ENCODE measurements around the gene B3GNT9.

Gene B3GNT9

DNA sequence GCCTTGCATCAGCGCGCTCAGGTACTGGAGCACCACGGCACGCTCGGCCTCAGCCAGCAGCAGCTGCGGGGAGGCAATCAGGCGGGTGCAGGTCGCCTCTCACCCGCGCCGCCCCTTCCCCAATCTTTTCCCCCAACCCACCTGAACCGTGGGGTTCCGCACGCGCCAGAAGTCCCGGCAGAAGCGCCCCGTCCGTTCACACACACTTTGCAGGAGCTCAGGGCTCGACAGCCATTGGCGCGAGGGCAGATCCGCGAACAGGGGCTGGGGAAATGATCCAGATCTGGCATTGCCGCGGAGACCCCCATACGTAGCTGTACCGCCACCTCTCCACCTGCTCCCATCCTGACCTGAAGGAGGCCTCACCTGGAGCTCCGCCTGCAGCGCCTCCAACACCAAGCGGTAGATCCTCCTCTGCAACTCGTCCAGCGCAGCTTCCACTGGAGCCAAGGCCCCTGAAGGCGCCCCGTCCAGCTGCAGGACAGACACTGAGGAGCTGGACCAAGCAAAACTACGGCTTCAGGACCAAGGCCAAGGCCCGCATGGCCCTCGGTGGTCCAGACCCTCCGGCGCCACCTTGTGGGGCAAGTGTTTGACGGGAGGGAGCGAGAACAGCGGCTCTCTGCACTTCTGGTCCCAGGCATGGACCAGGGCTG lies 34.3 kb upstream of the B3GNT9 start:
- DNase-seq: peak; percentile 61 to 81 (median 74)

DNA sequence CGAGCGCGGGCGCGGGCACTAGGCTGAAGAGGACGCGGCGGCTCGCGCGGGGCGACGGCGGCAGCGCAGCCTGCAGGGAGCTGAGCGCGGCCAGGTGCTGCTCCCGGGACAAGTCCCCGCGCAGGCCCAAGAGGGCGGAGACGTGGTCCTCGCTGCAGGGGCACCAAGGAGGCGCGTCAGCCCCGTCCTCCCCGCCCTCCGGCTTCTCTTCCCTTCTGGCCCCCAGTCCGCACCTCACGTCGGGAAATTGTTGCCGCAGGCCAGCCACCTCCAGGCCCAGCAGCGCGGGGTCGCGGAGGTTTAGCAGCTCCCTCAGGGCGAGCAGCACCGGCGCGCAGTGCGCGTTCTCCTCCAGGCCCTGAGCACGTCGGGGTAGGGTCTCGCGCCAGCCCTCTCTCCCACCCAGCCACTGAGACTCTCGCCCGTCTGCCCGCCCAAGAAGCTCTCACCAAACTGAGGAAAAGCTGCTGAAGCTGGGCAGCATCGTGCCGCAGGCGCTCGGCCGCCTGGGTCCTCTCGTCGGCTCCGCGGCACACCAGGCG lies 33.7 kb upstream of the B3GNT9 start:
- no peak for DNase-seq

DNA sequence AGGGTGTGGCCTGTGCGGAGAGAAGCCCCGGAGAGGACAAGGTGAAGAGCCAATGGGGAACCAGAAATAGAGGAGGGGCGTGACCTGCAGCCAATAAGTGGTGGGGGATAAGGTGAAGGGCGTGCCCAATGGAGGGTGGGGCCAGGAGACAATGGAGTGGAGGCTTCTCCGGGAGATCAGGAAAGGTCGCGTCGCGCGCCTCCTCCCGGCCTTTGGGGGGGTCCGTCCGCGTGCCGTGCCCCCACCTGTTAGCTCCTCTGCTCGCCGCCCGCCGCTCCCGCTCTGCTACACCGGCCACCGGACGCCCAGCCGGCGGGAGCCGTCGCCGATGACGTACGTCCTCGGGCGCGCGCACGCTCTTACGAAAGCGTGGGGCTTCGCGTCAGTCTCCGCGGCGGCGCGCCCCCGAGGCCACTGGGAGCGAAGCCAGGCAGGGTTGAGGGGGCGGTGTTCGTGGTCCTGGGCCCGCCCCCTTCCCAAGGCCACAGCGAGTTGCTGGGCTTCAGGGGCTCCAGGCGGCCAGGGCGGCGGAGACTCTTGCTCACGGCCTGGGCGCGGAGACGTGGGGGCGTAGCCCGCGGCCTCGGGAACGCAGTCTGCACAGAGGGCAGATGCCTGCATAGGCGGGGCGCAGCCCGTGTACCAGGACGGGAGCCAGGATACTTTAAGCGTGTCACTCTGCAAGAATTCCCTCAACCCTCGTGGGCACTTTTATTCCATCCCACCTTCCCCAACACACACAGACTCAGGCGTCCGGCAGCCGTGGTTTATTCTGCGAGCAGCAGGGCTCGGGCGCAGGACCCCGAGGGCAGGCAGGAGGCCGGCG lies 33.0 kb upstream of the B3GNT9 start, which contains the start of gene MATCAP1:
Gene MATCAP1 (minus strand): TSS at position 337 of the 826 bp plus-strand sequence. CDS start 3,353 bp downstream, outside the sequence.
- peak; percentile 81 to 85 (median 82) for DNase-seq

DNA sequence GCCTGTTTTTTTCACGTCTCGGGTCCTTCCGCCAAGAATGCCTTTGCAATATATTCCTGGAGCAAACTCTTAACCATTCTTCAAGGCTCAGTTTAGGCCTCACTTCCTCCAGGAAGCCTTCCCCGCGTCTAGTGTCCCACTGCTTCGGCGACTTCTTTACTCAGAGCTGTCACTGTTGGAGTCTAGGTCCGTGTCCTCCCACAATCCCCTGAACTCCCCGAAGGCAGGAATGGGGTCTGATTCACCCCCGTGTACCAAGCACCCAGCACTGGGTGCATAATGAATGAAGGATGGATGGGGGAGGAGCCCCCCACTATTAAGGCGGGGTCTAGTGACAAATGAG lies 32.5 kb upstream of the B3GNT9 start:
- DNase-seq: no peak

DNA sequence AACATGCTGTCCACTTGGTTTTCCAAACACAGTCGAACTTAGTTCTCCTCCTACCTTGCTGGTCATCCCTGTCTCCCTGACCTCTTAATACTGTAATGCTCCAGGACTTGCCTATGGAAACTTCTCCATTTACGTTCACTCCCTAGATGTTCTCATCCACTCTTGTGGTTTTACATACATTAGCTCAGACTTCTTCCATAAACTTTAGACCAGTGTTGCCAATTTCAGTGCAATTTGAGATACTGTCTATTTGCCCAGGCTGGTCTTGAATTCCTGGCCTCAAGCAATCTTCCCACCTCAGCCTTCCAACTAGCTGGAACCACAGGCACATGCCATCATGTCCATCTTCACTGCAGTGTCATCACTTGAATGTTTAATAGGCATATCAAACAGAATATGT lies 31.5 kb upstream of the B3GNT9 start:
- no peak for DNase-seq

DNA sequence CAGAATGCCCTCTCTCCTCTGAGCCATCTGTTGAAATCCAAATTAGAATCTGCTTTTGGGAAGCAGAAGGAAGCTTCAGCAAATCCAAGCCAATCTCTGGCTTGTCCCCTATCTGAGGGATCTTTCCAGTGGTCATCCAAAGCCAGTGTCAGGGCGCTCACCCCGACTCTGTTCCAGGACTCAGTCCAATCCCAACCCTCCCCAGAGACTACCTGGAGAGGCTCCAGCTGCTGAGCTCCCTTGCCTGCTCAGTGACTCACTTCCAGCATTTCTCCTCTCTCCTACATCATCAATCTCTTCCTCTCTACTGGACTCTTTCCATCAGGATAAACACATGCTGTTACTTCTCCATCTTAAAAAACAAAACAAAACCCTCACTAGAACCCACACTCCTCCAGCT lies 30.5 kb upstream of the B3GNT9 start:
- DNase-seq: no peak

DNA sequence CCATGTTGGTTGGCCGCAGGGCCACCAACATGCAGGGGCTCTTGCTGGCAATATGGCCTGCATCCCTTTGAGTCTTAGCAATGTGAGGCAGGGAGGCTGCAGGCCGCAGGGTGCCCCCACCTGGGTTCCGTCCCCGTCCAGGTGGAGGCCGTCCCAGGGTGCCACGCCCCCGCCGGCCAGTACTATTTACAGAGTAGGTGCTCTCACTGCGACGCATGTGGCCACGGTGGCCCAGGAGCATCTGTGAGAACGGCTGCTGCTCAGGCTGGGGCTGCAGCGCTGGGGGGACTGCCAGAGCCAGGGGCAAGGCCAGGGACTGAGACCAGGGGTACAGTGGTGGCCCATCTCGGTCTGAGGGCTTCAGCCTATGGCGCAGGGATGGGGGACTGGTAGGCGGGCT lies 29.4 kb upstream of the B3GNT9 start:
- no peak for DNase-seq

DNA sequence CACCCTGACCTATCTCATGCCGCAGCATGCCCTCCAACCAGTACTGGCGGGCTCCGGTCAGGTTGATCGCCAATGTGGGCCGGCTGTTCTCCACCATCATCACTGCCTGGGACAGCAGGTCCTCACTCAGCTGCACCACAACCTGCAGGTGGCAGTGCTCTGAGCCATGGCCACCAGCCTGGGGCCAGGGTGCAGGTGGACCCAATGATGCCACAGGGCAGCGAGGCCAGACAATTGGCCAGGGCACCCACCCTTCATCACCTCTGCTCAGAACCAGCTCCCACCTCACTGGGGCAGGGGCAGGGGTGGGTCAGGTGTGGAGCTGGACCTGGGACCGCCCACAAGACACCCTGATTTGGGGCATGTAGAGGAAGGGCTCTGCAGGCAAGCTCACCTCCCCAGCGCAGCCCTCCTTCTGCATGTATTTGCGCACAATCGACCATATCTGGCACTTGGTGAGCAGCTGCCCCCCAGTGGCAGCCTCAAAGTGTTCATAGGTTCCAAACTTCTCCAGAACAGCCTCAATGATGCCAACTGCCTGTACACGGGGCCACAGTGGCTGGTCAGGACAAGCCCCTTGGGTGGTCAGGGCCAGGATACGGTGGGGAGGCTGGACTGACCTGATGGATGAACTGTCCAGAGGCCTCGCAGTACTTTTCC lies 28.8 kb upstream of the B3GNT9 start:
- DNase-seq: no peak

DNA sequence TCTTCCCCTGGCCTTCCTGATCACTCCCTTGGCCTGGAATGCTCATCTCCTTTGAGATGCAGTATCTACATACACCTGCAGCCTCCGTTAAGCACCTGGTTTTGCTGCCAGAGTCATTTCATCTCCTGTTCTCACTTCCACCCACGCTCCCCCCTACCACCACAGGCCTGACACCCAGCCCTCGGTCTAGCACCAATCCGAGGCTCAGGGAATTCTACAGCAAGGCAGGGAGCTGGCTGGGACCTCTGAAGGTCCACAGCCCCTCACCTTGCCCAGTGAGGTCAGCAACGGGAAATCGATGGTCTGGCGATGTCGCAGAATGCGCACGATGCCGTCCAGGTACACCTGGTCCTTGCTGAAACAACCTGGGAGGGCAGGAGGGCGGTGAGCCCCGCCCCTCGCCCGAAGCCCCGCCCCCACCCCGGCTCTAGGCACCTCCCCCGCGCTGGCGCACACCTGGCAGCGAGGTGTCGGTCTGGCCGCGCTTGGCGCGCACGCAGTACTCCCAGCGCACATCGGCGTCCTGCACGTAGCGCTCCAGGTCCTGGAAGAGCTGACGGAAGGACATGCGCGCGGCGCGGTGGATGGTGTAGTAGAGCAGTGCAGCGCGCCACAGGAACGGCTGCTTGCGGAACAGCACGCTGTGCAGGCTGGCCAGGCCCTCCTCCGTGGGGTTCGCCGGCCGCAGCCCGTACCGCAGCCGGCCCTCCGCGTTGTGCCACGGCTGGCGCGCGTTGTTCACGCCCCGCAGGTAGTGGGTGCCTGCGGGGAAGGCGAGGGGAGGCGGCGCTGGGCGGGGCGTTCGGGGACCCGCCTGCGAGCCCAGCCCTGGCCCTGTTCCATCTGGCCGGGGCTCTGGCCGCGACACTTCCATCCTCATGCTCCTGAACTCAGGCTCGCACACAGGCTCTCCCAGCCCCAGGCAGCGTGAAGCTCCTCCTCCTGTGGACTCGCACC lies 27.2 kb upstream of the B3GNT9 start:
- DNase-seq: no peak

DNA sequence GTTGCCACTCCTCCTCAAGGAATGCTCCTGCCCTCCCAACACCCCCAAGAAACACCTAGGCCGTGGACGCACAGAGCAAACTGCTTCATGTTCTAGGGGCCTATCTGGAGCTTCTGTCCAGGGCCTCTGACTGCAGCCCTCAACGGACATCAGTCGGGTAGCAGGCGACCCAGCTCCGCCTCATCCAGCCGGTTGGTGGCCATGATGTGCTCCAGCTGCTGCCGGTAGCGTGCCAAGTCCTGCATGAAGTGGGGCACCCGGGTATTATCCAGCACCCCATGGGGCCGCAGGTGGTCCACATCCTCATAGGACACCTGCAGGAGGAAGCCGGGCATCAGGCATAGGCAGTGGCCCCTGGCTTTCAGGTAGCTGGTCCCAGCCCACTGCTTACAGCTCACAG lies 25.9 kb upstream of the B3GNT9 start:
- no peak for DNase-seq

DNA sequence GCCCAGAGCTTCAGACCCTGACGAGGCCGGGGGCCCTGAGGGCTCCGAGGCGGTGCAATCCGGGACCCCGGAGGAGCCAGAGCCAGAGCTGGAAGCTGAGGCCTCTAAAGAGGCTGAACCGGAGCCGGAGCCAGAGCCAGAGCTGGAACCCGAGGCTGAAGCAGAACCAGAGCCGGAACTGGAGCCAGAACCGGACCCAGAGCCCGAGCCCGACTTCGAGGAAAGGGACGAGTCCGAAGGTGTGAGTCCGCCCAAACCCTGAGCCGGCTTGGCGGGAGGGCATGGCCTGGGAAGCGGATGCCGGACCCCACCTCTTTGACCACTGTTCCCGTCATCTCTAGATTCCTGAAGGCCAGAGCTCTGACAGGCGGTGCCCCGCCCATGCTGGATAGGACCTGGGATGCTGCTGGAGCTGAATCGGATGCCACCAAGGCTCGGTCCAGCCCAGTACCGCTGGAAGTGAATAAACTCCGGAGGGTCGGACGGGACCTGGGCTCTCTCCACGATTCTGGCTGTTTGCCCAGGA lies 24.0 kb upstream of the B3GNT9 start:
- no peak for DNase-seq

DNA sequence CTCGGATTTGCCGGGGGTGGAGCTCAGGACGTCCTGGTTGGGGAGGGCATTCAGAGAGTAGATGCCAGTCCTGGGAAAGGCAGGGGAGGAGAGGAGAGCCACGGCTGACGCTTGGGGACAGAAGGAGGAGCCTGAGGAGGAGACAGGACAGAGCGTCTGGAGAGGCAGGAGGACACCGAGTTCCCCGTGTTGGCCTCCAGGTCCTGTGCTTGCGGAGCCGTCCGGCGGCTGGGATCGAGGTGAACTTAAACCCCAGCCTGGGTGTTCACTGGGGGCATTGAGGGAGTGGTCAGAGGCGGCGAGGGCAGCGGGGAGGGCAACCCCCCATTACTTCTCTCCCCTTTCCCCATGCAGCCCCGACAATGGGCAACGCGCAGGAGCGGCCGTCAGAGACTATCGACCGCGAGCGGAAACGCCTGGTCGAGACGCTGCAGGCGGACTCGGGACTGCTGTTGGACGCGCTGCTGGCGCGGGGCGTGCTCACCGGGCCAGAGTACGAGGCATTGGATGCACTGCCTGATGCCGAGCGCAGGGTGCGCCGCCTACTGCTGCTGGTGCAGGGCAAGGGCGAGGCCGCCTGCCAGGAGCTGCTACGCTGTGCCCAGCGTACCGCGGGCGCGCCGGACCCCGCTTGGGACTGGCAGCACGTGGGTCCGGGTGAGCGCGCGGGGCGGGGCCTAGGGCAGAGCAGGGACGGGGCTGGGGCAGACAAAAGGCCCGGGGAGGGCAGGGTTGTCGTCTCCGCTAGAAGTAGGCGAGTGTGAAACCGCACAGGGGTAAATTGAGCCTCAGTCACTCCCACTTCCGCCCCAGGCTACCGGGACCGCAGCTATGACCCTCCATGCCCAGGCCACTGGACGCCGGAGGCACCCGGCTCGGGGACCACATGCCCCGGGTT lies 23.3 kb upstream of the B3GNT9 start:
- DNase-seq: peak; percentile 24 to 41 (median 37)

DNA sequence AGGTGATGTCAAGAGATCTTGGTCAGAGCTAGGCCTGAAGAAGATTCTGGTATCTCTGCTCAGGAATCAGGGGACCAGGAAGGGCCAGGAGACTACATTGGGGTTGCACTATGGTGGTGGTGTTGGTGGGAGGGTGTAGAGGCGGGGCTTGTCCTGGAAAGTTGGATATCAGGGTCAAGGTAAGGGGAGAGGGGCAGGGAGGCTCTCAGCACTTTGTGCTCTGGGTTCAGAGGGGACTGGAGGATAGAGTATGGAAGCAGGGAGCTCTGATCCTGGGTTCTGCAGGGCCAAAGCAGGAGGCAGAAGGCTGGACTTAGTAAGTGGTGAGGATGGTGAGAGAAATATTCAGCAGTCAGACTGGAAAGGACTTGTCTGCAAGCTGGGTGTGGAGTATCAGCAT lies 22.5 kb upstream of the B3GNT9 start:
- DNase-seq: no peak

DNA sequence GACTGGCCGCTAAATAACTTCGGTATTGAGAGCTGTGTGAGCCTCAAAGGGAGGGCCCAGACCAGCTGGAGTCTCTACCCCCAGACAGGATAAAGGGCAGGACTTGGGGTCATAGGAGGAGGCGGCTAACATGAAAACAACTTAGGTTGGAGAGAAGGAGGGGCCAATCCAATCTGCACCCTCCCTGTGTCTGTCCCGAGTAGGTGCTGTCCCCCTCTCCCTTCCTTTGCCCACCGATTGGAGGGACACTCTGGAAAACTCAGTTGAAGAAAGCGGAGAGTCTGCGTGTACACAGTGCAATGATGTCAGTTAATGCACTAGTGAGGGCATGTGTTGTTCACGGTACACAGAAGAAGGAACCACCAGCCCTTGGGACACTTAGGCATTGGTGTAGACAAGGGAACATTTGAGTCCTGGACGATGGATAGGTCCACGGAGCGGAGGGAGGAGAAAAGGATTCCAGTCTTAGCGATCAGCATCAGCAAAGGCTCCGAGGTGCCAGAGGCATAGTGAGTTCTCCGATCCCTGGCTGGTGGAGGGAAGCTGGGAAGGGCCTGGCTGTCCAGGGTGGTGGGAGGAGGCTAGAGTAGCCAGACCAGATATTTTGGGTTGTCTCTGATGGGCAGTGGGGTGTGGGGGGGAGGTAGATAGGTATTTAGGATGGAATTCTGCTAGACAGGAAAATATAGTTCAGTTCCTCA lies 20.3 kb upstream of the B3GNT9 start:
- DNase-seq: no peak

DNA sequence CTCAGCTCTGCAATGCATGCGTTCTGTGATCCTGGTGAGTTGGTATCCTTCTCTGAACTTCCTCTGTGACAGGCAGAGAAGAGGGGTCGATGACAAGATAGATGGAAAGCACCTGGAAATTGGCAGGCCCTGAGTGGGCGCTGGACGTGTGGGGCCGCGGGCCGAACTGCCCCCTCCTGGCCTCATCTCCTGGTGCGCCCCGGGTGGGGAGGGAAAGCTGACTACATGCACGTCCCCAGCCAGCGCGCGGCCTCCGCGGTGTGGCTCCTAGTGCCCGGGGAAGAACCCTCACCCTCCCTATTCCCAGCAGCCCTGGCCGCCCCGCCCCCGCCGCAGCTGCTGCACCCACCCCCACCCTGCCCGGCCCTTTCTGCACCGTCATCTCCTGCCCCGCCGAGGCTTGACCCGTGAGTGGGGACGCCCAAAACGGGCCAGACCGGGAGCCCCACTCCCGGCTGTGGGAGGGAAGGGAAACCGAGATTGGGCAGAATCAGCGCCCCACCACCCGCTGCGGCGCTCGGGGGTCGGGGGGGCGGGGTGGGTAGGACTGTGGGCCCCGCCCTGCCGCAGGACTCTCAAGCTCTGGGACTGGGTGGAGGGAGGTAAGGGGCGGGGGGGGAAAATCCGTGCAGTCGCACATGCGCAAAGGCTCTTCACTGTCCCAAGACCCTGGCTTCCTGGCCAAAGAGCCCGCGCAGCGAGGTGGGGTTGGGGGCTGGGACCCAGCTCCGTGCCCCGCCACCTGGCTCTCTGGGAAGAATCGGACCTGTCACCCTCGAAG lies 19.6 kb upstream of the B3GNT9 start, which contains the start of gene NOL3:
Gene NOL3 (plus strand): TSS at position 371 of the 781 bp plus-strand sequence.
- no peak for DNase-seq

DNA sequence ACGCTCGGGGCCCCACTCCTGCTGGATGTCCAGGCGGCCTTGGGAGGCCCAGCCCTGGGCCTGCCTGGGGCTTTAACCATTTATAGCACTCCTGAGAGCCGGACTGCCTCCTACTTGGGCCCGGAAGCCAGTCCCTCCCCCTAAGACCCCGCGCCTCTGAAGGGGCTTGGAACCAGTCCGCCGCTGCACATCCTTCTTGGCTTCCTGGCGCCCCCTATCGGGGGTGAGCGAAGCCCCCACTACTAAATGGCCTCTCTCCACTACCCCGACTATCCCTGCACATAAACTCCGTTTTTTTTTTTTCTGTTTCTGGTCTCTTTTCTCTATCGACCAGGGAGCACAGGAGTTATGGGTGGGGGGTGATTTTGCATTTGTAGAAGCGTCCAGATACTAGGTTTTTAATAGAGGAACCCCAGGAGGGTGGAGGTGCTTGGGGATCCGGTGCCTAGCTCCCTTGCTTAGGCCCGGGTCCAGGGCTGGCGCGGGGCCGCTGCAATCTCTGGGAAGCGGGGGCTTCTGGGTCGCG lies 18.9 kb upstream of the B3GNT9 start:
- no peak for DNase-seq

DNA sequence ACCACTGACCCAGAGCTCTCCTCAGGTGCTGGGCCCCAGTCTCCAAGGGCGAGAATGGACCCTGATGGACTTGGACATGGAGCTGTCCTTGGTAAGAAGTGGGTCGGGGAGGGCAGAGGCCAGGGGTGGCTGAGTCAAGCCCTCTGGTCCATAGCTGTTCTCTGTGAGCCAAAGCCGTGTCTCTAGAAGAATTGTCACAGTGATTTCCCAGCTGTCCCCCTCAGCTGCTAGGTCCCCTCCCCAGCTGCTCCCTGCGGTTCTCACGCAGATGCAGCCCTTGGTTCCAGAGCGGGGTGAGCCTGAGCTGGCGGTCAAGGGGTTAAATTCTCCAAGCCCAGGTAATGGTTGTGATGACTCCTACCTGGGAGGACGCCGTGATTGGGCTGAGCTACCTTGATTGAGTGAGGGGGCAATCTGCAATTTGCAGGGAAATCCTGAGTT lies 18.2 kb upstream of the B3GNT9 start:
- no peak for DNase-seq

DNA sequence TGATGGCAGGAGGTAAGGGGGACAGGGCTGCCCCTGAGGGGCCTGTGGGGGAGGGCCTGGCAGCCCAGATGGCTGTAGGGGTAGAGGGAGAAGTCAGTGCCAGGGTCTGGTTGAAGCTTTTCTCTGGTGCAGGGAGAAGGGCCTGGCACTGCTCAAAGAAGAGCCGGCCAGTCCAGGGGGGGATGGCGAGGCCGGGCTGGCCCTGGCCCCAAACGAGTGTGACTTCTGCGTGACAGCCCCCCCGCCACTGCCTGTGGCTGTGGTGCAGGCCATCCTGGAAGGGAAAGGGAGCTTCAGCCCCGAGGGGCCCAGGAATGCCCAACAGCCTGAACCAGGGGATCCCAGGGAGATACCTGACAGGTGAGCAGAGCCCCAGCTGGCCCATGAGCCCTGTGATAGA lies 16.8 kb upstream of the B3GNT9 start:
- DNase-seq: no peak

DNA sequence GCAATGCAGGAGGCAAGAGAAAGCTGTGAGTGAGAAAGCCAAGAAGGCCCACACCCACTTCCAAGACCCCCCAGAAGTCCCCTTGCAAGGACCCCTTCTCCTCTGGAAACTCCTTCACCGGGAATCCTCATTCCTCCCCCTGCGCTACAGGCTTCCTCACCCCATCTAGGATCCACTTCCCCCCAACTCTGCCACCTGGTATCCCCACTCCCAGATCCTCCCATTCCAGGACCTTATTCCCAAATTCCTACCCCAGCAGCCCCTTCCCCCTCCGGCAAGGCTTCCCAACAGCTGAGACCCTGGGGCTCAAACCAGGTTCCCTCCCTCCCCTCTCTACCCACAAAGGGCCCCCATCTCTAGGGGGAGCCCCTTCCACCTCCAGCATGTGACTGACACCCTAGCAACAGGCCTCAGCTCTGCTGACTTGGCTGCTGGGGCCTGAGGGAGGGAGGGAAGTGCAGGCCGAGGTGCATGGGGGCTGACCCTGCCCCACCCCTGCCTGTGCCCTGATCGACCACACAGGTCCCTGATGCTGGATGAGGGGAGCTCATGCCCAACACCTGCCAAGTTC lies 15.9 kb upstream of the B3GNT9 start:
- DNase-seq: no peak
